ENCODE results near the gene RBM38.

RBM38 gene

GRCh38 chr20:57409672-57410397, 18.6 kb downstream of the RBM38 start:
- Histone ChIP-seq H3K4me1 (ENCODE audit: insufficient read depth, low read length, poor library complexity, severe bottlenecking) (no peaks in the 10 kb centered on the region), H3K4me2 (ENCODE audit: low read depth, low read length, poor library complexity, severe bottlenecking) (no peak overlapping the region), H3K9me3 (ENCODE audit: insufficient read depth, low read depth, low read length) (no peaks in the 10 kb centered on the region), H3K9me2 (replicated peaks; ENCODE audit: low read depth, low read length) (no peaks in the 10 kb centered on the region), H3F3A (ENCODE audit: low read depth) (no peaks in the 10 kb centered on the region), H3K79me2 (ENCODE audit: insufficient read depth, low read length) (peaks cover 17% of the 10 kb centered on the region; the same call in 1 of the 2 replicates), H3K9ac (ENCODE audit: low read depth, low read length, poor library complexity, severe bottlenecking) (no peak overlapping the region), H2AFZ (ENCODE audit: low read length) (no peak overlapping the region), H4K20me1 (ENCODE audit: insufficient read depth, low read length, poor library complexity, severe bottlenecking) (peaks cover 18% of the 10 kb centered on the region), H3K4me3 (ENCODE audit: low read length, poor library complexity, severe bottlenecking) (no peak overlapping the region), H3K36me3 (ENCODE audit: insufficient read depth, low read length) (peaks cover 58% of the 10 kb centered on the region; the same call in 1 of the 2 replicates), H3K27me3 (ENCODE audit: insufficient read depth, low read length, poor library complexity, severe bottlenecking) (no peaks in the 10 kb centered on the region)
- TF ChIP-seq EZH2phosphoT487 (IDR thresholded peaks at IDR 0.05; ENCODE audit: borderline replicate concordance) (no peak), CTCF (conservative IDR thresholded peaks at IDR 0.05; ENCODE audit: low read length) (no peak)

GRCh38 chr20:57410398-57410920, 19.3 kb downstream of the RBM38 start:
- no peak overlapping the region for H3K4me2 ChIP-seq (ENCODE audit: low read depth, low read length, poor library complexity, severe bottlenecking)
- no peak overlapping the region for H3K4me3 ChIP-seq (ENCODE audit: low read length, poor library complexity, severe bottlenecking)
- no peak overlapping the region for H2AFZ ChIP-seq (ENCODE audit: low read length)
- H3K9me3 ChIP-seq (ENCODE audit: insufficient read depth, low read depth, low read length), result no peaks in the 10 kb centered on the region
- H3F3A ChIP-seq (ENCODE audit: low read depth), result no peaks in the 10 kb centered on the region
- H3K9ac ChIP-seq (ENCODE audit: low read depth, low read length, poor library complexity, severe bottlenecking), result no peak overlapping the region
- H3K36me3 ChIP-seq (ENCODE audit: insufficient read depth, low read length), result peaks cover 51% of the 10 kb centered on the region; the same call in 1 of the 2 replicates
- H3K4me1 ChIP-seq (ENCODE audit: insufficient read depth, low read length, poor library complexity, severe bottlenecking), result no peaks in the 10 kb centered on the region
- peaks cover 10% of the 10 kb centered on the region; the same call in 1 of the 2 replicates for H3K79me2 ChIP-seq (ENCODE audit: insufficient read depth, low read length)
- TF ChIP-seq CTCF (conservative IDR thresholded peaks at IDR 0.05; ENCODE audit: low read length), result no peak
- no peak for TF ChIP-seq EZH2phosphoT487 (IDR thresholded peaks at IDR 0.05; ENCODE audit: borderline replicate concordance)
- H3K27me3 ChIP-seq (ENCODE audit: insufficient read depth, low read length, poor library complexity, severe bottlenecking), result no peaks in the 10 kb centered on the region
- H4K20me1 ChIP-seq (ENCODE audit: insufficient read depth, low read length, poor library complexity, severe bottlenecking), result peaks cover 12% of the 10 kb centered on the region
- H3K9me2 ChIP-seq (replicated peaks; ENCODE audit: low read depth, low read length), result no peaks in the 10 kb centered on the region

- Histone ChIP-seq H3K27me3 (ENCODE audit: insufficient read depth, low read length, poor library complexity, severe bottlenecking) (no peaks in the 10 kb centered on the region), H3F3A (ENCODE audit: low read depth) (no peaks in the 10 kb centered on the region), H3K79me2 (ENCODE audit: insufficient read depth, low read length) (peaks cover 6% of the 10 kb centered on the region; the same call in 1 of the 2 replicates), H4K20me1 (ENCODE audit: insufficient read depth, low read length, poor library complexity, severe bottlenecking) (peaks cover 11% of the 10 kb centered on the region), H3K9ac (ENCODE audit: low read depth, low read length, poor library complexity, severe bottlenecking) (no peak overlapping the region), H3K9me2 (replicated peaks; ENCODE audit: low read depth, low read length) (no peaks in the 10 kb centered on the region), H3K4me2 (ENCODE audit: low read depth, low read length, poor library complexity, severe bottlenecking) (no peak overlapping the region), H3K4me3 (ENCODE audit: low read length, poor library complexity, severe bottlenecking) (no peak overlapping the region), H3K4me1 (ENCODE audit: insufficient read depth, low read length, poor library complexity, severe bottlenecking) (no peaks in the 10 kb centered on the region), H3K9me3 (ENCODE audit: insufficient read depth, low read depth, low read length) (no peaks in the 10 kb centered on the region), H2AFZ (ENCODE audit: low read length) (no peak overlapping the region), H3K36me3 (ENCODE audit: insufficient read depth, low read length) (peaks cover 47% of the 10 kb centered on the region; the same call in 1 of the 2 replicates)
- TF ChIP-seq EZH2phosphoT487 (IDR thresholded peaks at IDR 0.05; ENCODE audit: borderline replicate concordance), result no peak
Measured at GRCh38 chr20:57410924-57411323, 19.7 kb downstream of the RBM38 start.
